ENCODE data around the gene GPR132.
"Not testable (repeated sequence)": the region's sequence is repeated elsewhere in the genome, so short reads cannot be mapped to it uniquely, and the experiment has no call there.

The GPR132 gene

GRCh38 chr14:105065280-105066228 is at the start of gene GPR132:
Gene GPR132, minus strand, starts transcription at chr14:105065430. Its CDS starts 10,010 bp downstream, at chr14:105055420.
- CTCF ChIA-PET: interaction anchor here (0.6 to 0.9 kb wide), 2 partner anchors 25 to 172 kb away, joined by 3 read pairs; no protein-coding TSS in a partner anchor
- POLR2A ChIA-PET: no interaction called here
- DNase-seq (ENCODE audit: extremely low spot score): no peak
- TF ChIP-seq ZNF384 (IDR thresholded peaks at IDR 0.05) (no peak), CTBP1 (IDR thresholded peaks at IDR 0.05; ENCODE audit: borderline replicate concordance) (no peak), SP1 (IDR thresholded peaks at IDR 0.05) (no peak), FOXK2 (IDR thresholded peaks at IDR 0.05) (no peak), ARNT (IDR thresholded peaks at IDR 0.05) (no peak), BHLHE40 (IDR thresholded peaks at IDR 0.05; ENCODE audit: borderline replicate concordance) (no peak), PKNOX1 (IDR thresholded peaks at IDR 0.05) (no peak), SUZ12 (IDR thresholded peaks at IDR 0.05) (no peak), FOXM1 (IDR thresholded peaks at IDR 0.05; ENCODE audit: borderline replicate concordance) (no peak), L3MBTL2 (conservative IDR thresholded peaks at IDR 0.05) (no peak), FOXA1 (IDR thresholded peaks at IDR 0.05) (no peak), ELF4 (IDR thresholded peaks at IDR 0.05) (no peak), NFRKB (IDR thresholded peaks at IDR 0.05) (no peak), HDGF (IDR thresholded peaks at IDR 0.05; ENCODE audit: borderline replicate concordance) (no peak), LEF1 (IDR thresholded peaks at IDR 0.05; ENCODE audit: borderline replicate concordance) (no peak)

DNA sequence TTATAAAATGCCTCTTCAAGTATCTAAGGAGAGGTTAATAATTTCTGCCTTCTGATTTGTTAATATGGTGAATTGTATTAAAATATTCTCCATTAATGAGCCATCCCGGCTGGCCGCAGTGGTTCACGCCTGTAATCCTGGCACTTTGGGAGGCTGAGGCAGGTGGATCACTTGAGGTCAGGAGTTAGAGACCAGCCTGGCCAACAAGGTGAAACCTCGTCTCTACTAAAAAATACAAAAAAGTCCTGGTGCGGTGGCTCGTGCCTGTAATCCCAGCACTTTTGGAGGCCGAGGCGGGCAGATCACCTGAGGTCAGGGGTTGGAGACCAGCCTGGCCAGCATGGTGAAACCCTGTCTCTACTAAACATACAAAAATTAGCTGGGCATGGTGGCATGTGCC is 44.0 kb upstream of the GPR132 start:
- CTCF ChIA-PET; DNase-seq (ENCODE audit: extremely low spot score); POLR2A ChIA-PET: not testable (repeated sequence)

DNA sequence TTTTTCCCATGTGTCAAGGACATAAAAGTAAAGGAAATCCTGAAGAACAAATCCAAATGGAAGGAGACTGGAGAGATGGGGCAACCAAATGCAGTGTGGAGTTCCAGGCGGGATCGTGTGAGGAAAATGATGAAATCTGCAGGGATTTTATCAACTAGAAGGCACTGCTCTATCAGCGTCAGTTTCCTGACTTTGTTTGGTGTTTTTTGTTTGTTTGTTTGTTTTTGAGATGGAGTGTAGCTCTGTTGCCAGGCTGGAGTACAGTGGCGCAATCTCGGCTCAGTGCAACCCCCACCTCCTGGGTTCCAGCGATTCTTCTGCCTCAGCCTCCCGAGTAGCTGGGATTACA is 43.3 kb upstream of the GPR132 start:
- TF ChIP-seq FOXK2 (IDR thresholded peaks at IDR 0.05): no peak
- TF ChIP-seq NFRKB (IDR thresholded peaks at IDR 0.05): no peak
- no peak for TF ChIP-seq L3MBTL2 (conservative IDR thresholded peaks at IDR 0.05)
- no peak for TF ChIP-seq LEF1 (IDR thresholded peaks at IDR 0.05; ENCODE audit: borderline replicate concordance)
- TF ChIP-seq FOXA1 (IDR thresholded peaks at IDR 0.05): no peak
- TF ChIP-seq CTBP1 (IDR thresholded peaks at IDR 0.05; ENCODE audit: borderline replicate concordance): no peak
- no peak for TF ChIP-seq BHLHE40 (IDR thresholded peaks at IDR 0.05; ENCODE audit: borderline replicate concordance)
- no peak for TF ChIP-seq PKNOX1 (IDR thresholded peaks at IDR 0.05)
- no peak for TF ChIP-seq ZNF384 (IDR thresholded peaks at IDR 0.05)
- no peak for TF ChIP-seq FOXM1 (IDR thresholded peaks at IDR 0.05; ENCODE audit: borderline replicate concordance)
- TF ChIP-seq TARDBP (IDR thresholded peaks at IDR 0.05): no peak
- TF ChIP-seq ELF4 (IDR thresholded peaks at IDR 0.05): no peak
- TF ChIP-seq SUZ12 (IDR thresholded peaks at IDR 0.05): no peak
- no peak for TF ChIP-seq HDGF (IDR thresholded peaks at IDR 0.05; ENCODE audit: borderline replicate concordance)
- TF ChIP-seq SP1 (IDR thresholded peaks at IDR 0.05): no peak
- TF ChIP-seq ARNT (IDR thresholded peaks at IDR 0.05): no peak
- POLR2A ChIA-PET: no interaction called here
- CTCF ChIA-PET: interaction anchor here (0.6 kb wide), 1 partner anchor 393 kb away, joined by 4 read pairs; no protein-coding TSS in a partner anchor
- DNase-seq (ENCODE audit: extremely low spot score): no peak

- ChIA-PET CTCF (interaction anchor here (0.6 kb wide), 3 partner anchors 55 to 394 kb away, joined by 4 read pairs; no protein-coding TSS in a partner anchor), POLR2A (interaction anchor here (0.6 kb wide), 1 partner anchor 114 kb away, joined by 3 read pairs; no protein-coding TSS in a partner anchor)
- no peak for DNase-seq (ENCODE audit: extremely low spot score)
- TF ChIP-seq BHLHE40 (IDR thresholded peaks at IDR 0.05; ENCODE audit: borderline replicate concordance) (no peak), HDGF (IDR thresholded peaks at IDR 0.05; ENCODE audit: borderline replicate concordance) (no peak), SP1 (IDR thresholded peaks at IDR 0.05) (no peak), CTBP1 (IDR thresholded peaks at IDR 0.05; ENCODE audit: borderline replicate concordance) (no peak), FOXA1 (IDR thresholded peaks at IDR 0.05) (no peak), PKNOX1 (IDR thresholded peaks at IDR 0.05) (no peak), ZNF384 (IDR thresholded peaks at IDR 0.05) (no peak), FOXK2 (IDR thresholded peaks at IDR 0.05) (no peak), L3MBTL2 (conservative IDR thresholded peaks at IDR 0.05) (no peak), ARNT (IDR thresholded peaks at IDR 0.05) (no peak), ELF4 (IDR thresholded peaks at IDR 0.05) (no peak), LEF1 (IDR thresholded peaks at IDR 0.05; ENCODE audit: borderline replicate concordance) (no peak), FOXM1 (IDR thresholded peaks at IDR 0.05; ENCODE audit: borderline replicate concordance) (no peak), TARDBP (IDR thresholded peaks at IDR 0.05) (no peak)
Measured at GRCh38 chr14:105107781-105108515, 42.7 kb upstream of the GPR132 start.

DNA sequence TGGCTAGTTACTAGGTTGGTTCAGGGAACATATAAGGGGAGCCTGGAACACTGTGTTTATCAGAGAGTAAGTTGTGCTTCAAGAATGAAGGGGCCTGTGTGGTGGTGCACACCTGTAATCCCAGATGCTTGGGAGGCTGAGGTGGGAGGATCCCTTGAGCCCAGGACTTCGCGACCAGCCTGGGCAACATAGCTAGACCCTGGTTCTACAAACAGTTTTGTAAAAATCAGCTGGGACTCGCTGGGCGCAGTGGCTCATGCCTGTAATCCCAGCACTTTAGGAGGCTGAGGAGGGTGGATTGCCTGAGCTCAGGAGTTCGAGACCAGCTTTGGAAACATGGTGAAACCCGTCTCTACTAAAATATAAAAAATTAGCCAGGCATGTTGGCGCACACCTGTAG is 42.1 kb upstream of the GPR132 start:
- POLR2A ChIA-PET: interaction anchor here (0.6 kb wide), 1 partner anchor 114 kb away, joined by 3 read pairs; no protein-coding TSS in a partner anchor
- TF ChIP-seq LEF1 (IDR thresholded peaks at IDR 0.05; ENCODE audit: borderline replicate concordance) (no peak), FOXM1 (IDR thresholded peaks at IDR 0.05; ENCODE audit: borderline replicate concordance) (no peak), TARDBP (IDR thresholded peaks at IDR 0.05) (no peak), NFRKB (IDR thresholded peaks at IDR 0.05) (no peak), CTBP1 (IDR thresholded peaks at IDR 0.05; ENCODE audit: borderline replicate concordance) (no peak), ELF4 (IDR thresholded peaks at IDR 0.05) (no peak), SUZ12 (IDR thresholded peaks at IDR 0.05) (no peak), L3MBTL2 (conservative IDR thresholded peaks at IDR 0.05) (no peak), FOXA1 (IDR thresholded peaks at IDR 0.05) (no peak)
- DNase-seq (ENCODE audit: extremely low spot score): no peak
- CTCF ChIA-PET: interaction anchor here (0.6 kb wide), 2 partner anchors 72 to 189 kb away, joined by 3 to 4 read pairs; no protein-coding TSS in a partner anchor
